OCI-LY3 (cell line): Measurements from ENCODE around the gene TMEM37.

ENCODE experiments used
- EZH2phosphoT487 ChIP-seq: fragments of 200-600 bp; shearing (Covaris generic); IDR thresholded peaks from 2 replicates; pipeline ENCODE4 v1.6.1; 2018; ENCODE audit warnings: antibody characterized with exemption, mixed run types, low read depth
- TF ChIP-seq, protein P1 (sequence below): fragments of 200-600, 300-600 bp; sonication (generic); IDR thresholded peaks from 2 replicates; pipeline ENCODE4 v1.5.1; 2014; ENCODE audit warnings: antibody characterized with exemption, low read length, low read depth

DNA sequence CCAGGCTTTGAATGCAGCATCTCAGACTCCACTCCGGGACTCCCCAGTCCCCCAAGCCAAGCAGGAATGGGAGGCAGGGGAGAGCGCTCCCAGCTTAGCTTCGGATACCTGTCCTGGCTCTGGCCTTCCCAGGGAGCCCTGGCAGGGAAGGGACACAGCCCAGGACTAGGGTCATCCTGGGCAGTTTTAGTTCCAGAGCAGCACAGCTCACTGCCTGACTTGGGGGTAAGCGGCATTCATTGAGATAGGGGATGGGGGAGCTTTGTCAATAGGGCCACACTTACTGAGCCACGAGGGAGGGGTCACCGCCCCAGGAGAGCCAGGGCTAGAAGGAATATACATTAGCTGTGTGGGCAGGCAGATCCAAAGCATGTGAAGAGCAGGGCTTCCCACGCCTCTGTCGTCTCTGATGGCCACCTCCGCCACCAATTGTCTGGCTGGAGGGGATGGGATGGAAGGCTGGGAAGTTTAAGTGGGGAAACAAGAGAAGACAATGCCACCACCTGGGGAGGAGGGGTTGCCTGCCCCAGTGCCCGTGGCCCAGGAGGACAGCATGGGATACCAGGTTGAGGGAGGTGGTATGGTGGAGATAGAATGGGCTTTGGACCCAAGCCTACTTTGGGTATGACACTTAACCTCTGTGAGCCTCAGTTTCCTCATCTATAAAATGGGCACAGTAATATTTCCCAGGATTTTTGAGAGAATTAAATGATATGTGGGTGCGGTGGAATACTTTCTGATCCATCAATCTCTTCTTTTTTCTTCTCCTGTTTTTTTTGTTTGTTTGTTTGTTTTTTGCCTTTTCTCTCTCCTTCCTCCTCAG lies 52.5 kb downstream of the TMEM37 start:
- TF ChIP-seq, protein P1, sequence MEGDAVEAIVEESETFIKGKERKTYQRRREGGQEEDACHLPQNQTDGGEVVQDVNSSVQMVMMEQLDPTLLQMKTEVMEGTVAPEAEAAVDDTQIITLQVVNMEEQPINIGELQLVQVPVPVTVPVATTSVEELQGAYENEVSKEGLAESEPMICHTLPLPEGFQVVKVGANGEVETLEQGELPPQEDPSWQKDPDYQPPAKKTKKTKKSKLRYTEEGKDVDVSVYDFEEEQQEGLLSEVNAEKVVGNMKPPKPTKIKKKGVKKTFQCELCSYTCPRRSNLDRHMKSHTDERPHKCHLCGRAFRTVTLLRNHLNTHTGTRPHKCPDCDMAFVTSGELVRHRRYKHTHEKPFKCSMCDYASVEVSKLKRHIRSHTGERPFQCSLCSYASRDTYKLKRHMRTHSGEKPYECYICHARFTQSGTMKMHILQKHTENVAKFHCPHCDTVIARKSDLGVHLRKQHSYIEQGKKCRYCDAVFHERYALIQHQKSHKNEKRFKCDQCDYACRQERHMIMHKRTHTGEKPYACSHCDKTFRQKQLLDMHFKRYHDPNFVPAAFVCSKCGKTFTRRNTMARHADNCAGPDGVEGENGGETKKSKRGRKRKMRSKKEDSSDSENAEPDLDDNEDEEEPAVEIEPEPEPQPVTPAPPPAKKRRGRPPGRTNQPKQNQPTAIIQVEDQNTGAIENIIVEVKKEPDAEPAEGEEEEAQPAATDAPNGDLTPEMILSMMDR: no peak
- TF ChIP-seq EZH2phosphoT487: no peak
